K562 (cell line): Measurements from ENCODE around the gene DHRS3. TPM values are rescaled to one million over a fixed set of nuclear protein-coding genes. Genes with fewer than 3 reads are reported as not detected.

Experiments
- ARID3A ChIP-seq: IDR thresholded peaks from 2 replicates; pipeline ENCODE4 v1.6.1; 2012; ENCODE audit warnings: low read depth, low read length, improper control_type of control experiment, borderline replicate concordance
- CBFA2T2 ChIP-seq: fragments of 450-650 bp; conservative IDR thresholded peaks from 2 replicates; pipeline ENCODE4 v1.6.1; 2017; ENCODE audit warnings: mild to moderate bottlenecking
- CBX8 ChIP-seq: fragments of 200-600 bp; sonication (generic); IDR thresholded peaks from 2 replicates; pipeline ENCODE4 v1.6.1; 2012; ENCODE audit warnings: borderline replicate concordance, mixed run types, low read depth, mild to moderate bottlenecking, moderate library complexity, mixed read lengths, low read length, control low read depth, inconsistent platforms; ENCODE audit not compliant: poor library complexity, severe bottlenecking; ENCODE audit errors: extremely low read depth
- CC2D1A ChIP-seq: fragments of 450-650 bp; IDR thresholded peaks from 2 replicates; pipeline ENCODE4 v1.6.1; 2017; ENCODE audit warnings: mild to moderate bottlenecking
- DACH1 ChIP-seq: fragments of 450-650 bp; IDR thresholded peaks from 2 replicates; pipeline ENCODE4 v1.6.1; 2018; ENCODE audit not compliant: partially characterized antibody
- DDX20 ChIP-seq: fragments of 450-650 bp; IDR thresholded peaks from 2 replicates; pipeline ENCODE4 v1.6.1; 2016; ENCODE audit warnings: missing genetic modification characterization, low read depth, mild to moderate bottlenecking, missing compliant biosample characterization, moderate library complexity
- EP300 ChIP-seq: IDR thresholded peaks from 2 replicates; pipeline ENCODE4 v1.6.1; 2012; ENCODE audit warnings: low read length, improper control_type of control experiment
- ESRRA ChIP-seq: fragments of 450-650 bp; IDR thresholded peaks from 2 replicates; pipeline ENCODE4 v1.6.1; 2014; ENCODE audit warnings: low read depth, mild to moderate bottlenecking, moderate library complexity, borderline replicate concordance
- HCFC1 ChIP-seq: IDR thresholded peaks from 2 replicates; pipeline ENCODE4 v1.6.1; 2012; ENCODE audit warnings: low read depth, low read length, improper control_type of control experiment
- ILK ChIP-seq: fragments of 450-650 bp; IDR thresholded peaks from 2 replicates; pipeline ENCODE4 v1.6.1; 2016; ENCODE audit warnings: missing genetic modification characterization, low read depth, mild to moderate bottlenecking, missing compliant biosample characterization, moderate library complexity, borderline replicate concordance
- MEIS2 ChIP-seq: fragments of 450-650 bp; IDR thresholded peaks from 2 replicates; pipeline ENCODE4 v1.6.1; 2014; ENCODE audit warnings: mild to moderate bottlenecking; ENCODE audit not compliant: partially characterized antibody
- MTF1 ChIP-seq: fragments of 250-450 bp; sonication (Bioruptor Pico); IDR thresholded peaks from 2 replicates; pipeline ENCODE4 v1.9.0; 2021; ENCODE audit warnings: moderate library complexity, mild to moderate bottlenecking, inconsistent platforms, borderline replicate concordance
- NR2F6 ChIP-seq: fragments of 450-650 bp; formaldehyde crosslinking; IDR thresholded peaks from 2 replicates; pipeline ENCODE4 v1.4.0; 2020; ENCODE audit warnings: mild to moderate bottlenecking
- RFX7 ChIP-seq: fragments of 250-450 bp; sonication (Bioruptor Pico); IDR thresholded peaks from 2 replicates; pipeline ENCODE4 v1.5.1; 2021; ENCODE audit warnings: mild to moderate bottlenecking
- TEAD4 ChIP-seq, 2 experiments: sonication (generic) in 1 of 2; formaldehyde crosslinking in 1 of 2; IDR thresholded peaks; 2 replicates each; pipeline versions ENCODE4 v1.6.1 to v1.8.0; 2012 to 2022; ENCODE audit warnings: borderline replicate concordance in 1 of 2, inconsistent platforms in 1 of 2, low read length in 1 of 2, mild to moderate bottlenecking in 1 of 2, missing genetic modification reagents in 1 of 2
- ZBTB1 ChIP-seq: sonication (generic); formaldehyde crosslinking; IDR thresholded peaks from 2 replicates; pipeline ENCODE4 v1.8.1; 2023; ENCODE audit warnings: missing genetic modification reagents, low read depth, mild to moderate bottlenecking, borderline replicate concordance
- ZBTB26 ChIP-seq: fragments of 450-650 bp; formaldehyde crosslinking; IDR thresholded peaks from 2 replicates; pipeline ENCODE4 v1.4.0; 2022; ENCODE audit warnings: missing genetic modification characterization
- ZNF175 ChIP-seq: fragments of 200-800 bp; sonication (Bioruptor generic); IDR thresholded peaks from 2 replicates; pipeline ENCODE4 v1.6.1; 2016; ENCODE audit warnings: low read depth, mild to moderate bottlenecking, missing genetic modification characterization, missing compliant biosample characterization
- ZNF644 ChIP-seq: fragments of 200-800 bp; sonication (Bioruptor generic); IDR thresholded peaks from 2 replicates; pipeline ENCODE4 v1.6.1; 2016; ENCODE audit warnings: low read depth, missing genetic modification characterization, missing compliant biosample characterization
- polyA plus RNA-seq, 8 experiments: library from polyadenylated mRNA; depleted of rRNA in 4 of 8; stranded (reverse) in 5 of 8; unstranded in 3 of 8; fragments of >200 nt; fragmentation: Nextera tagmentation in 2 of 8; fragmentation: Illumina TruSeq in 1 of 8; extraction: Ambion mirVana in 2 of 8; extraction: Trizol in 1 of 8; gene quantifications; 2 replicates each; pipeline versions ENCODE4 v1.2.1 to v1.2.3, GENCODE V29; 2011 to 2014; ENCODE audit warnings: inconsistent platforms in 1 of 8, missing spikeins in 1 of 8
- total RNA-seq, 7 experiments: library from RNA; depleted of rRNA in 6 of 7; stranded (reverse); fragments of >200 nt in 6 of 7; fragmentation: Illumina TruSeq in 2 of 7; extraction: Trizol in 2 of 7; gene quantifications; 2 replicates each; pipeline versions ENCODE4 v1.2.1 to v1.2.3, GENCODE V29; 2011 to 2021; ENCODE audit warnings: low replicate concordance in 1 of 7
- TF ChIP-seq, protein P1 (sequence below): fragments of 250-450 bp; sonication (Bioruptor Pico); IDR thresholded peaks from 2 replicates; pipeline ENCODE4 v1.8.0; 2021; ENCODE audit warnings: borderline replicate concordance, mild to moderate bottlenecking, moderate library complexity; ENCODE audit not compliant: poor library complexity, severe bottlenecking

DHRS3 gene
- total and polyA plus RNA-seq, 9 of the 15 experiments (the other 6 are each of a cell fraction or from before 2014, with no cell fraction given): 21.0 to 116 (median 58.7) TPM

DNA sequence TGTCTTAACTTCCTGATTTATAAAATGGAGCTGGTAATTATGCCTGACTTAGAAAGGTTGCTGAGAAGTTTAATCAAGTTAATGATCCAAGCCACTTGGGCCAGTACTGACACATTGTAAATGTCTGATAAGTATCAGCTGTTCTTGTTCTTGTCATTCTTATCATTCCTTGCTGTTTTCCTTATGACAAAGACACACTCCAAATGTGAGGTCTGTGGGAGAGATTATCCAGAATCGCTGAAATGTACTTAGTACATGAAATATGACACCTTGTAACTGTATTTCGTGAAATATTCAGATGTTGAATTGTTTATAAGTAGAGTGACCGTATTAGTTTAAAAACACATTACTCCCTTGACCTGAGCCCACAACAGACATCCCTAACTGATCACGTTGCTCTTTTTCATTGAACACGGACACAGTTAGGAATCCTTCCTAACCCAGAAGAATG lies 32.0 kb upstream of the DHRS3 start (continued):
- TF ChIP-seq ZBTB26 (CRISPR knock-in tag): no peak
- TF ChIP-seq ESRRA: 0 out of 2 replicates have a peak, but pooled peaks have one; percentile 34
- no peak for TF ChIP-seq ZBTB1 (CRISPR knock-in tag)
- TF ChIP-seq MTF1 (CRISPR knock-in tag): no peak
- TF ChIP-seq DACH1: peak; percentile 48
- no peak for TF ChIP-seq NR2F6 (CRISPR knock-in tag)
- TF ChIP-seq, protein P1, sequence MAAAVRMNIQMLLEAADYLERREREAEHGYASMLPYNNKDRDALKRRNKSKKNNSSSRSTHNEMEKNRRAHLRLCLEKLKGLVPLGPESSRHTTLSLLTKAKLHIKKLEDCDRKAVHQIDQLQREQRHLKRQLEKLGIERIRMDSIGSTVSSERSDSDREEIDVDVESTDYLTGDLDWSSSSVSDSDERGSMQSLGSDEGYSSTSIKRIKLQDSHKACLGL (CRISPR knock-in tag): no peak
- no peak for TF ChIP-seq ZNF644 (tag)
- no peak for TF ChIP-seq CC2D1A
- 0 out of 2 replicates have a peak, but pooled peaks have one; percentile 12 for TF ChIP-seq CBFA2T2
- no peak for TF ChIP-seq ILK
- no peak for TF ChIP-seq HCFC1
- TF ChIP-seq RFX7: no peak
- TF ChIP-seq ZNF175 (CRISPR knock-in tag): no peak
- TF ChIP-seq ARID3A: no peak
- no peak for TF ChIP-seq EP300
- TF ChIP-seq TEAD4 (IDR thresholded peaks at IDR 0.05; ENCODE audit: low read length): peak; percentile 68; the same call in 1 of the 2 replicates
- TF ChIP-seq TEAD4 (CRISPR knock-in tag; IDR thresholded peaks at IDR 0.05; ENCODE audit: borderline replicate concordance): no peak
- TF ChIP-seq CBX8: no peak
- TF ChIP-seq MEIS2: peak; percentile 47
- no peak for TF ChIP-seq DDX20 (tag)
- TF ChIP-seq, all 486 proteins: peak for 9
